ENCODE results near the gene UBE2S.

DNA sequence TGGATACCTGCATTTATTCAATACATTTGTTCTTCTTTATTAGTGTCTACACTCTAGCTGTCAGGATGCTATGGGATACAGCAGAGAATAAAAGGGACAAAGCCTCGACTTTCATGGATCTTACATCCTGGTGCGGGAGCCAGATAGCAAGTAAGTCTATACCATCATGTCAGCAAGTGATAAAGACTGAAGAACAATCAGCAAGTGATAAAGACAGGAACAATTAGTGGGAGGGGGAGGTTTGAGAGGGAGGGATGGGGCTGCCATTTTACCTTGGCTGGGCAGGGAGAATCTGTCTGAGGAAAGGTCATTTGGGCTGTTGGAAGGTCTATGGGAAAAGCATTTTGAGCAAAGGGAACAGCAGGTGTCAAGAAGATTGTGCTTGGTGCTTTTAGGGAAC, 2.6 kb upstream of the UBE2S start:
- TF ChIP-seq NRF1 (conservative IDR thresholded peaks at IDR 0.05; ENCODE audit: low read depth, low read length), result no peak
- TF ChIP-seq, protein P1, sequence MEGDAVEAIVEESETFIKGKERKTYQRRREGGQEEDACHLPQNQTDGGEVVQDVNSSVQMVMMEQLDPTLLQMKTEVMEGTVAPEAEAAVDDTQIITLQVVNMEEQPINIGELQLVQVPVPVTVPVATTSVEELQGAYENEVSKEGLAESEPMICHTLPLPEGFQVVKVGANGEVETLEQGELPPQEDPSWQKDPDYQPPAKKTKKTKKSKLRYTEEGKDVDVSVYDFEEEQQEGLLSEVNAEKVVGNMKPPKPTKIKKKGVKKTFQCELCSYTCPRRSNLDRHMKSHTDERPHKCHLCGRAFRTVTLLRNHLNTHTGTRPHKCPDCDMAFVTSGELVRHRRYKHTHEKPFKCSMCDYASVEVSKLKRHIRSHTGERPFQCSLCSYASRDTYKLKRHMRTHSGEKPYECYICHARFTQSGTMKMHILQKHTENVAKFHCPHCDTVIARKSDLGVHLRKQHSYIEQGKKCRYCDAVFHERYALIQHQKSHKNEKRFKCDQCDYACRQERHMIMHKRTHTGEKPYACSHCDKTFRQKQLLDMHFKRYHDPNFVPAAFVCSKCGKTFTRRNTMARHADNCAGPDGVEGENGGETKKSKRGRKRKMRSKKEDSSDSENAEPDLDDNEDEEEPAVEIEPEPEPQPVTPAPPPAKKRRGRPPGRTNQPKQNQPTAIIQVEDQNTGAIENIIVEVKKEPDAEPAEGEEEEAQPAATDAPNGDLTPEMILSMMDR (IDR thresholded peaks at IDR 0.05 in 2 of 3, conservative IDR thresholded peaks at IDR 0.05 in 1 of 3; ENCODE audit: control insufficient read depth in 2 of 3, extremely low read depth in 1 of 3, insufficient read depth in 1 of 3, low read depth in 3 of 3, low read length in 3 of 3), result no peak
- TF ChIP-seq, protein P2, sequence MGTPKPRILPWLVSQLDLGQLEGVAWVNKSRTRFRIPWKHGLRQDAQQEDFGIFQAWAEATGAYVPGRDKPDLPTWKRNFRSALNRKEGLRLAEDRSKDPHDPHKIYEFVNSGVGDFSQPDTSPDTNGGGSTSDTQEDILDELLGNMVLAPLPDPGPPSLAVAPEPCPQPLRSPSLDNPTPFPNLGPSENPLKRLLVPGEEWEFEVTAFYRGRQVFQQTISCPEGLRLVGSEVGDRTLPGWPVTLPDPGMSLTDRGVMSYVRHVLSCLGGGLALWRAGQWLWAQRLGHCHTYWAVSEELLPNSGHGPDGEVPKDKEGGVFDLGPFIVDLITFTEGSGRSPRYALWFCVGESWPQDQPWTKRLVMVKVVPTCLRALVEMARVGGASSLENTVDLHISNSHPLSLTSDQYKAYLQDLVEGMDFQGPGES (IDR thresholded peaks at IDR 0.05), result no peak
- TF ChIP-seq EP300 (IDR thresholded peaks at IDR 0.05; ENCODE audit: borderline replicate concordance in 1 of 2, control insufficient read depth in 1 of 2, low read depth in 2 of 2, low read length in 2 of 2), result no peak
- no peak for TF ChIP-seq TAF1 (IDR thresholded peaks at IDR 0.05; ENCODE audit: borderline replicate concordance, low read depth, low read length)
- TF ChIP-seq STAT3 (IDR thresholded peaks at IDR 0.05; ENCODE audit: low read depth, low read length), result no peak
